OCI-LY1 (cell line): ENCODE measurements around the gene CCR3.

Experiments used
- H2AFZ ChIP-seq: fragments of 200-600 bp; sonication (generic), shearing (Covaris generic); 2 replicates; pipeline ENCODE4 v1.6.0; 2014; ENCODE audit warnings: antibody characterized with exemption, mild to moderate bottlenecking, low read length
- H3F3A ChIP-seq: fragments of 200-600 bp; sonication (generic), shearing (Covaris generic); 2 replicates; pipeline ENCODE4 v1.6.0; 2014; ENCODE audit warnings: mild to moderate bottlenecking, antibody characterized with exemption, low read length, moderate library complexity; ENCODE audit not compliant: insufficient read depth
- H3K27ac ChIP-seq: fragments of 200-600 bp; sonication (generic); 2 replicates; pipeline ENCODE4 v1.5.1; 2014; ENCODE audit warnings: low read length, mixed run types, mild to moderate bottlenecking, low read depth; ENCODE audit not compliant: poor library complexity, severe bottlenecking
- H3K27me3 ChIP-seq: fragments of 200-600 bp; sonication (generic); 2 replicates; pipeline ENCODE4 v1.6.0; 2014; ENCODE audit warnings: antibody characterized with exemption, mild to moderate bottlenecking, low read length, moderate library complexity; ENCODE audit not compliant: insufficient read depth
- H3K36me3 ChIP-seq: fragments of 200-600 bp; sonication (generic); 2 replicates; pipeline ENCODE4 v1.6.1; 2014; ENCODE audit warnings: mild to moderate bottlenecking, antibody characterized with exemption, low read length, moderate library complexity, mixed read lengths; ENCODE audit not compliant: insufficient read depth
- H3K4me1 ChIP-seq: fragments of 200-600 bp; sonication (generic); 2 replicates; pipeline ENCODE4 v1.5.1; 2014; ENCODE audit warnings: mild to moderate bottlenecking, low read length, moderate library complexity; ENCODE audit not compliant: insufficient read depth, severe bottlenecking
- H3K4me2 ChIP-seq: fragments of 200-600 bp; sonication (generic), shearing (Covaris generic); 2 replicates; pipeline ENCODE4 v1.6.1; 2014; ENCODE audit warnings: low read length
- H3K4me3 ChIP-seq: fragments of 200-600 bp; sonication (generic); 2 replicates; pipeline ENCODE4 v1.5.1; 2014; ENCODE audit warnings: low read length, low read depth, mild to moderate bottlenecking, mixed read lengths; ENCODE audit not compliant: poor library complexity, severe bottlenecking
- H3K79me2 ChIP-seq: fragments of 200-600 bp; shearing (Covaris generic); 2 replicates; pipeline ENCODE4 v1.6.1; 2016; ENCODE audit warnings: mixed run types, low read length, mixed read lengths; ENCODE audit not compliant: insufficient read depth
- H3K9ac ChIP-seq: fragments of 200-600 bp; sonication (generic), shearing (Covaris generic); 2 replicates; pipeline ENCODE4 v1.6.1; 2014; ENCODE audit warnings: mild to moderate bottlenecking, low read length, mixed read lengths
- H3K9me2 ChIP-seq: fragments of 200-600 bp; sonication (generic), shearing (Covaris generic); 2 replicates; pipeline ENCODE4 v1.6.1; 2014; ENCODE audit warnings: low read depth, mild to moderate bottlenecking, low read length, mixed read lengths
- H3K9me3 ChIP-seq: fragments of 200-600 bp; shearing (Covaris generic); 2 replicates; pipeline ENCODE4 v1.6.1; 2014; ENCODE audit warnings: low read length, mixed read lengths
- H4K20me1 ChIP-seq: fragments of 200-600 bp; sonication (generic), shearing (Covaris generic); 2 replicates; pipeline ENCODE4 v1.6.0; 2016; ENCODE audit warnings: mild to moderate bottlenecking, low read length; ENCODE audit not compliant: insufficient read depth
- EZH2 ChIP-seq: fragments of 200-600 bp; sonication (generic), shearing (Covaris generic); IDR thresholded peaks from 2 replicates; pipeline ENCODE4 v1.8.0; 2017; ENCODE audit warnings: borderline replicate concordance, mixed run types, mild to moderate bottlenecking, antibody characterized with exemption, low read length, moderate library complexity, mixed read lengths
- TF ChIP-seq, protein P1 (sequence below): fragments of 200-600 bp; sonication (generic), shearing (Covaris generic); IDR thresholded peaks from 2 replicates; pipeline ENCODE4 v1.5.1; 2017; ENCODE audit warnings: mild to moderate bottlenecking, antibody characterized with exemption, low read length, moderate library complexity, mixed read lengths

Gene CCR3

DNA sequence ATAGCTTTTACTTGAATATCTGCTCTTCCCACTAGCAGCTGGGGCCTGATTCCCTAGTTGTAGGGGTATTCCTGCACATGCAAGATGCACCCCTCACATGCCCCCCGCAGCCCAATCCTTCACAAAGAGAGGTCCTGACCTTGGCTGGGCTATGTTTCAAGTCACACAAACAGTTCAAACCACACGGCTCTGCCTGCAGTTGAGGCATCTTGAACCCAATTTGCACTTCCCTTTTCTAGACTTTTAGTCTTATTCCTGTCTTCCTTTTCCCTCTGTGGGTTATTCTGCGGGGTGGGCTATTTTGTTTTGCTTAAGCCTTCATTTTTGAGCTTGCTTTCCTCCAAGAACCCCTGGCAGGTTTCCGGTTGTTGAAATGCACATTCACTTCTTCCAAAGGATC lies 20.9 kb upstream of the CCR3 start:
- Histone ChIP-seq H3F3A (no peaks in the 10 kb centered on the region), H3K36me3 (no peaks in the 10 kb centered on the region), H3K27ac (no peak overlapping the region), H3K79me2 (no peaks in the 10 kb centered on the region), H3K4me3 (no peak overlapping the region), H3K4me2 (no peak overlapping the region), H3K9me2 (no peaks in the 10 kb centered on the region), H3K4me1 (no peaks in the 10 kb centered on the region), H3K9ac (no peak overlapping the region), H3K27me3 (no peaks in the 10 kb centered on the region; the same call in 1 of the 2 replicates), H2AFZ (no peak overlapping the region), H4K20me1 (no peaks in the 10 kb centered on the region), H3K9me3 (no peaks in the 10 kb centered on the region)
- TF ChIP-seq, protein P1, sequence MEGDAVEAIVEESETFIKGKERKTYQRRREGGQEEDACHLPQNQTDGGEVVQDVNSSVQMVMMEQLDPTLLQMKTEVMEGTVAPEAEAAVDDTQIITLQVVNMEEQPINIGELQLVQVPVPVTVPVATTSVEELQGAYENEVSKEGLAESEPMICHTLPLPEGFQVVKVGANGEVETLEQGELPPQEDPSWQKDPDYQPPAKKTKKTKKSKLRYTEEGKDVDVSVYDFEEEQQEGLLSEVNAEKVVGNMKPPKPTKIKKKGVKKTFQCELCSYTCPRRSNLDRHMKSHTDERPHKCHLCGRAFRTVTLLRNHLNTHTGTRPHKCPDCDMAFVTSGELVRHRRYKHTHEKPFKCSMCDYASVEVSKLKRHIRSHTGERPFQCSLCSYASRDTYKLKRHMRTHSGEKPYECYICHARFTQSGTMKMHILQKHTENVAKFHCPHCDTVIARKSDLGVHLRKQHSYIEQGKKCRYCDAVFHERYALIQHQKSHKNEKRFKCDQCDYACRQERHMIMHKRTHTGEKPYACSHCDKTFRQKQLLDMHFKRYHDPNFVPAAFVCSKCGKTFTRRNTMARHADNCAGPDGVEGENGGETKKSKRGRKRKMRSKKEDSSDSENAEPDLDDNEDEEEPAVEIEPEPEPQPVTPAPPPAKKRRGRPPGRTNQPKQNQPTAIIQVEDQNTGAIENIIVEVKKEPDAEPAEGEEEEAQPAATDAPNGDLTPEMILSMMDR, result no peak
- TF ChIP-seq EZH2, result no peak

DNA sequence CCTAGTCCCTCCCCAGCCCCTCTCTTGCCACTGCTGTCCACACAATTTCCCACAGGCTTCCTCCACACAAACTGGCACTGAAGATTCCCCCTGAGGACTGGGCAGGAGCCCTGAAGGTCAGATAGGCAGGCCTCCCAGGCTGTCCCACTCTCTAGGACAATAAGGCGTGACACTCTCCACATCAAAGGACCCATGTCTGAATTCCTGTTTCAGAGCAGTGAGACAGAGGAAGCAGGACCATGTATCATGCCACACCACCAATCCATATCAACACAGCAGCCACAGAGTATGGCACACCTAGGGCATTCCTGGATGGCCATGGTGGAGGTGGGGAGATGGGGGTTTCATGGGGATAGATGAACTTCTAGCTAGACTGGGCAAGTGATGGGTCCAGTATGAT lies 20.3 kb upstream of the CCR3 start:
- Histone ChIP-seq H3K27me3 (no peaks in the 10 kb centered on the region; the same call in 1 of the 2 replicates), H3K79me2 (no peaks in the 10 kb centered on the region), H3K4me2 (no peak overlapping the region), H3K9me3 (no peaks in the 10 kb centered on the region), H3K36me3 (no peaks in the 10 kb centered on the region), H4K20me1 (no peaks in the 10 kb centered on the region), H3K9me2 (no peaks in the 10 kb centered on the region), H3F3A (no peaks in the 10 kb centered on the region), H3K9ac (no peak overlapping the region), H3K4me3 (no peak overlapping the region), H3K27ac (no peak overlapping the region), H3K4me1 (no peaks in the 10 kb centered on the region), H2AFZ (no peak overlapping the region)
- TF ChIP-seq, protein P1, result no peak
- TF ChIP-seq EZH2, result no peak

DNA sequence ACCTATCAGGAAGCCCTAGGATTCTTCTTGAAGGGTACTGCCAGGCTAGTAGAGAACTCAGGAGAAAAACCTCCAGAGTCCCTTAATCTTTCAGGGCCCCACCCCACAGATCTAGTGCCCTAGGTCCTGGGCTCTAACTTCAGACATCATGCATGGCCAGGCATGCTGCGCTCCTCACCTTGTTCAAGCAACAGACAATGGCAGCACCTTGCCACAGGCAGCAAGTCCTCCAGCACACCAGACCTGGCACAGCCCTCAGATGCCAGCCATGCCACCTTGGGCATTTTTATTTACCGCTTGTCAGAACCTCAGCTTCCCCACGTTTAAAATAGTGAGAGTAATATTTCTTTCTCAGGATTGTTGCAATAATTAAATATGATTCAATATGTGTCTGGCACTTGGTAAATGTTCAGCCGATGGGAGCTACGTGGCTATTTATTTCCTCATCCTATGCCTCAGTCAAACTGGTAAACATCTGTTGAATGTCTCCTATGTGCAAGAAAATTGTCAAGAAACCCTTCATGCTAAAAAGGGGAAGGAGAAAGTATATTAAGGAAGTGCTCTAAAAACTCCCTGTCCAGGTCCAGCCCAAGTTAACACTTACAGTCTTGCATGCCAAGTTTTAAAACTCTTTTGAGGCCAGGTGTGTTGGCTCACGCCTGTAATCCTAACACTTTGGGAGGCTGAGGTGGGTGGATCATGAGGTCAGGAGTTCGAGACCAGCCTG lies 19.7 kb upstream of the CCR3 start:
- Histone ChIP-seq H3K9ac (no peak overlapping the region), H4K20me1 (no peaks in the 10 kb centered on the region), H3K9me3 (no peaks in the 10 kb centered on the region), H3K4me1 (no peaks in the 10 kb centered on the region), H3K36me3 (no peaks in the 10 kb centered on the region), H3K4me2 (no peak overlapping the region), H3K27ac (no peak overlapping the region), H3K79me2 (no peaks in the 10 kb centered on the region), H2AFZ (no peak overlapping the region), H3K9me2 (no peaks in the 10 kb centered on the region), H3K4me3 (no peak overlapping the region), H3F3A (no peaks in the 10 kb centered on the region), H3K27me3 (no peaks in the 10 kb centered on the region; the same call in 1 of the 2 replicates)
- TF ChIP-seq EZH2, result no peak
- TF ChIP-seq, protein P1, result no peak
